Thoracic aorta (tissue), 2 donors: ENCODE measurements around the gene NRXN3. TPM values are rescaled to one million over a fixed set of nuclear protein-coding genes. Genes with fewer than 3 reads are reported as not detected.

Source experiments
- ATAC-seq: fragments of 150-250 bp; one replicate; pipeline ENCODE4 v1.8.0; 2017; ENCODE audit warnings: low read depth; ENCODE audit not compliant: insufficient number of reproducible peaks, low FRiP score
- DNase-seq: peaks from one replicate; pipeline ENCODE4 v3.0.0-alpha.2; 2020; ENCODE audit warnings: low spot score
- H3K27ac ChIP-seq, 2 donors: fragments of 200-600 bp; sonication (generic); 1 replicate in 1 of 2; 2 replicates in 1 of 2; pipeline ENCODE4 v1.5.1; 2016; ENCODE audit warnings: mild to moderate bottlenecking in 2 of 2, moderate library complexity in 2 of 2
- H3K27me3 ChIP-seq: fragments of 200-600 bp; sonication (generic); replicated peaks from 2 replicates; pipeline ENCODE4 v1.6.0; 2016; ENCODE audit warnings: mild to moderate bottlenecking; ENCODE audit not compliant: insufficient read depth
- H3K36me3 ChIP-seq: fragments of 200-600 bp; sonication (generic); one replicate; pipeline ENCODE4 v1.5.1; 2016
- H3K4me1 ChIP-seq, 2 donors: fragments of 200-600 bp; sonication (generic); 1 replicate in 1 of 2; 2 replicates in 1 of 2; pipeline versions ENCODE4 v1.5.1 to v1.6.0; 2016; ENCODE audit warnings: low read depth in 2 of 2, mild to moderate bottlenecking in 1 of 2; ENCODE audit not compliant: control insufficient read depth in 1 of 2
- H3K4me3 ChIP-seq: fragments of 200-600 bp; sonication (generic); 2 replicates; pipeline ENCODE4 v1.5.1; 2016; ENCODE audit warnings: mild to moderate bottlenecking
- H3K9me3 ChIP-seq: fragments of 200-600 bp; sonication (generic); 2 replicates; pipeline ENCODE4 v1.5.1; 2016
- CTCF ChIP-seq: fragments of 200-600 bp; sonication (generic); IDR thresholded peaks from one replicate; pipeline ENCODE4 v1.5.1; 2019; ENCODE audit warnings: antibody characterized with exemption
- total RNA-seq, 2 donors: library from RNA; depleted of rRNA; stranded (reverse); fragments of >200 nt; gene quantifications; one replicate each; pipeline versions ENCODE4 v1.1.0 to v1.2.3, GENCODE V29; 2016

NRXN3 gene
- total RNA-seq, 2 donors from 2014 or later: 5.6 to 33.3 TPM

GRCh38 chr14:79285263-79285662 is 1115.1 kb downstream of the NRXN3 start:
- DNase-seq: no peak
- Histone ChIP-seq H3K4me3 (no peak overlapping the region), H3K9me3 (no peaks in the 10 kb centered on the region), H3K36me3 (no peaks in the 10 kb centered on the region), H3K4me1 (peaks cover 0 to 11% of the 10 kb centered on the region in 2 donors), H3K27me3 (no peaks in the 10 kb centered on the region), H3K27ac (no peak overlapping the region)
- no peak for ATAC-seq
- no peak for TF ChIP-seq CTCF

GRCh38 chr14:79287976-79288375 is 1117.8 kb downstream of the NRXN3 start:
- ATAC-seq: no peak
- Histone ChIP-seq H3K27ac (no peak overlapping the region), H3K4me3 (no peak overlapping the region), H3K27me3 (no peaks in the 10 kb centered on the region), H3K4me1 (no peaks in the 10 kb centered on the region), H3K36me3 (no peaks in the 10 kb centered on the region), H3K9me3 (no peaks in the 10 kb centered on the region)
- DNase-seq: no peak
- TF ChIP-seq CTCF: no peak

- no peak for ATAC-seq
- no peak for TF ChIP-seq CTCF
- H3K27ac ChIP-seq: no peak overlapping the region
- no peak for DNase-seq
- no peaks in the 10 kb centered on the region for H3K4me1 ChIP-seq
- H3K4me3 ChIP-seq: no peak overlapping the region
- H3K36me3 ChIP-seq: no peaks in the 10 kb centered on the region
- H3K27me3 ChIP-seq: no peaks in the 10 kb centered on the region
- no peaks in the 10 kb centered on the region for H3K9me3 ChIP-seq
Observed at GRCh38 chr14:79293482-79294177, 1123.5 kb downstream of the NRXN3 start.

GRCh38 chr14:79294499-79294898 is 1124.3 kb downstream of the NRXN3 start:
- Histone ChIP-seq H3K36me3 (no peaks in the 10 kb centered on the region), H3K4me1 (no peaks in the 10 kb centered on the region), H3K27me3 (no peaks in the 10 kb centered on the region), H3K4me3 (no peak overlapping the region), H3K9me3 (no peaks in the 10 kb centered on the region), H3K27ac (no peak overlapping the region)
- no peak for TF ChIP-seq CTCF
- DNase-seq (no peak), ATAC-seq (no peak)

- Histone ChIP-seq H3K36me3 (no peaks in the 10 kb centered on the region), H3K9me3 (no peaks in the 10 kb centered on the region), H3K27ac (no peak overlapping the region), H3K27me3 (no peaks in the 10 kb centered on the region), H3K4me3 (no peak overlapping the region), H3K4me1 (no peaks in the 10 kb centered on the region)
- no peak for TF ChIP-seq CTCF
- DNase-seq (no peak), ATAC-seq (no peak)
Observed at GRCh38 chr14:79295385-79295784, 1125.2 kb downstream of the NRXN3 start.
